H1 (cell line): ENCODE results near the gene SZT2. TPM values are rescaled to one million over a fixed set of nuclear protein-coding genes. Genes with fewer than 3 reads are reported as not detected.

ENCODE experiments used
- TAF1 ChIP-seq: IDR thresholded peaks from 2 replicates; pipeline ENCODE4 v1.6.1; 2011; ENCODE audit warnings: mild to moderate bottlenecking, low read depth, low read length
- TBP ChIP-seq: IDR thresholded peaks from 2 replicates; pipeline ENCODE4 v1.6.1; 2011; ENCODE audit warnings: low read depth, low read length, improper control_type of control experiment
- USF2 ChIP-seq: IDR thresholded peaks from 2 replicates; pipeline ENCODE4 v1.6.1; 2011; ENCODE audit warnings: low read length, improper control_type of control experiment
- polyA plus RNA-seq, 7 experiments: library from polyadenylated mRNA; depleted of rRNA in 3 of 7; stranded (reverse) in 5 of 7; unstranded in 2 of 7; fragments of >200 nt in 5 of 7; fragments of 200-250 nt in 2 of 7; gene quantifications; 1 replicate in 5 of 7; 2 replicates in 1 of 7; 4 replicates in 1 of 7; pipeline versions ENCODE4 v1.2.1 to v1.2.3, GENCODE V29; 2011 to 2013; ENCODE audit warnings: missing spikeins in 2 of 7, mixed read lengths in 2 of 7
- total RNA-seq: library from RNA; stranded (reverse); fragmentation: NEBNext Ultra II Directional; extraction: Animal tissue kit (Norgen Biotek cat#: 25700); gene quantifications from 2 replicates; pipeline ENCODE4 v1.2.1, GENCODE V29; 2021

SZT2 gene
- total and polyA plus RNA-seq, 2 of the 8 experiments (the other 6 are each of a cell fraction or from before 2014, with no cell fraction given) = 4.7 to 12.9 TPM

- TF ChIP-seq TAF1 (peak; percentile 47; the same call in 1 of the 2 replicates), USF2 (0 out of 2 replicates have a peak, but pooled peaks have one; percentile 9), TBP (peak; percentile 27; the same call in 1 of the 2 replicates)
Observed at GRCh38 chr1:43453442-43454269, 64.0 kb downstream of the SZT2 start, which contains the start of gene HYI (continued).
